GM12872 (cell line): Measurements from ENCODE around the gene GLRA3.
A peak's percentile ranks its signal among the peaks of the same experiment; 100 is the strongest.

Experiments
- TF ChIP-seq, protein P1 (sequence below): IDR thresholded peaks from 3 replicates; pipeline ENCODE4 v1.5.1; 2011; ENCODE audit warnings: low read depth, mild to moderate bottlenecking, low read length, moderate library complexity; ENCODE audit not compliant: insufficient read depth

Gene GLRA3

DNA sequence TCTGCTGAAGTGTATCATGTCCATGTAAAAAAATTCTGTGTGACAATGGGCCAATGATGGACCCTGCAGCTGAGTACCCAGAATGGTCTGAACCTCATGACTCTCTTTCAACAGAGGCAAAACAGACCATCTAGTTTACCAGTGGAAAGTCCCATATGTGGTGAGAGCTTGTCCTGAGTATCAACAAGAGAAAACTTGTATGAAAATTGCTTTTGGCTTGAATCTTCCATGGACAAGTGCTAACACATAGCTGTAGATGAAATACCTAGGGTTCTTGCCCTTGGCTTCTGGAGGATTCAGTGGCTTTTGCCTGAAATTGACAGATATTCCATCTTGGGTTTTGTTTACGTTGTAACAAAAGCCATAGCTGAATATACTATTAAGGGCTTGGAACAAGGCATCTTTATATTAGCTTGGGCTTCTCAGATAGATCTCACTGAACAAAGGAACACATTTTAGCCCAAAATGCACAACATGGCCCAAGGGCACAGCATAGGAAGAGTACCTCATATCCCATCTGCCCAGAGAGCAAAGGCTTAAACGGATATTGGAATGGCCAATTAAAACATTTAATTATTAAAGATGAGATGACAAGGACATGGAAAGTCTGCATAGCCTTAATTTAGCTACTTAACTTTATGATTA is 178.2 kb downstream of the GLRA3 start:
- TF ChIP-seq, protein P1, sequence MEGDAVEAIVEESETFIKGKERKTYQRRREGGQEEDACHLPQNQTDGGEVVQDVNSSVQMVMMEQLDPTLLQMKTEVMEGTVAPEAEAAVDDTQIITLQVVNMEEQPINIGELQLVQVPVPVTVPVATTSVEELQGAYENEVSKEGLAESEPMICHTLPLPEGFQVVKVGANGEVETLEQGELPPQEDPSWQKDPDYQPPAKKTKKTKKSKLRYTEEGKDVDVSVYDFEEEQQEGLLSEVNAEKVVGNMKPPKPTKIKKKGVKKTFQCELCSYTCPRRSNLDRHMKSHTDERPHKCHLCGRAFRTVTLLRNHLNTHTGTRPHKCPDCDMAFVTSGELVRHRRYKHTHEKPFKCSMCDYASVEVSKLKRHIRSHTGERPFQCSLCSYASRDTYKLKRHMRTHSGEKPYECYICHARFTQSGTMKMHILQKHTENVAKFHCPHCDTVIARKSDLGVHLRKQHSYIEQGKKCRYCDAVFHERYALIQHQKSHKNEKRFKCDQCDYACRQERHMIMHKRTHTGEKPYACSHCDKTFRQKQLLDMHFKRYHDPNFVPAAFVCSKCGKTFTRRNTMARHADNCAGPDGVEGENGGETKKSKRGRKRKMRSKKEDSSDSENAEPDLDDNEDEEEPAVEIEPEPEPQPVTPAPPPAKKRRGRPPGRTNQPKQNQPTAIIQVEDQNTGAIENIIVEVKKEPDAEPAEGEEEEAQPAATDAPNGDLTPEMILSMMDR, result no peak

DNA sequence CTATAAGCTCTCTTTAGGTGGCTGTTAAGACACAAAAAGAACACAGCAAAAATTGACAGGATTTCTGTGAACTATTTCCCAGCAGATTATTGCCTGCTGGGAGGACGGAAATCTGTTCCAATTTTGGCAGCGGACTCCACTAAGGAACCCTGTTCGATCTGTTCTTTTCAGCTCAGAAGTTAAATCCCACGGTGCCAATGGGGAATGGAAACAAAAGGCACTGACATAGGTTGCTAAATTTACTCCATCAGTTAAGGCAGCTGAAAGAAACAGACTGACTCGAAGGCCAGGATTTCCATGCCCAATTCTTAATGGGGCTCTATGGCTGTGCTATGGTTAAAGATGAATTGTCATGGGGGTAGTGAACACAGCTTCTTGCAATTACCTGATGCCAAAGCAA is 180.2 kb downstream of the GLRA3 start:
- TF ChIP-seq, protein P1, result no peak

DNA sequence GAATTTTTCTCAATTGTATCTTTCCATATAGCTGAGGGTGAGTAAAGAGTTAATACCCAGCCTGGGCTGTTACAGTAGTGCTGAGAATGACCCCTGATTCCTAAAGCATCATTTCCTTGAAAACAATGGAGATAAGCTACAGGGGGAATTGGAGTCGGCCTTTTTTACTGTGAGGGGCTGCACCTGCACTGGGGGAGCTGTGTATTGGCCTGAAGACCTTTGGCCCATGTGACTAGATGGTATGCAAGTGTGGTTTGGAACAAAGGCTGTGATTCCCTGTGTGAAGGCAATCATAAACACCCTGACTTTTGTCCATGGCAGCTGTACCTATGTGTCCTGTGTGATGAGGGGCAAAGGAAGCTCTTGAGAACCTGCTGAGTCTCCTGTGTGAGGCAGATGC is 182.7 kb downstream of the GLRA3 start:
- TF ChIP-seq, protein P1, result no peak

DNA sequence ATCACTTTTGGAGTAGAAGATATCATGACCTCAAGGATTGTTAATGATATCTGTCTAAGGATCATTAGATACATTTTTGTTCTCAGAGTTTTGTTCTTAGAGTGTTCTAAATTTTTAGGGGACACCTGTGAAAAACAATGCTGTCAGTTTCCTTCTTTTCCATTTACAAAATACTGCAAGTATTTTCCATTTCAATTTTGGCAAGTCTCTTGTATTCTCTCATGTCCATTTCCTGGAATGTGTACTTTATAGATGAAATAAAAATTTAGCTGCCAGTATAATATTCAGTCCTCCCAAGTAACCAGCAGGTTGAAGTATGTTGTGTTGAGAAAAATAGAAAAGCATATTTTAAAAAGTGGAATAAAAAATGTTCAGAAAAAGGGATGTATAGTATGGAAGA is 188.9 kb downstream of the GLRA3 start:
- TF ChIP-seq, protein P1, result no peak

DNA sequence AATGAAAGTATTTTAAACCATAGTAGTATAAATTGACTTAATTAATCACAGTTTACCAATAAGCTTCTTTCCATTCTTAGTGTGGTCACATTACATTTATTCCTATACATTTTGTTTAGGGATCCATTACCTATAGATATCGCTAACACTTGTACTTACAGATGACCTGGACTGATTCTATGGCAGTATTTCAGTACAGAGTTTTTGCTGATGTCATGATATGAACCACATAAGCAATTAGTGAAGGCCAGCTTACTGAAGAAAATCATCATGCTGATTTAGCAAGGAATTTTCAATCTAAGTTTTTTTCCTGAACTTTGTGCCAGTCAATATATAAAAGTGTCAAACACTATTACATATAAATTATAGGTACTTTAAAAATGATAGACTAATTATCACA is 193.3 kb downstream of the GLRA3 start:
- TF ChIP-seq, protein P1, result no peak

DNA sequence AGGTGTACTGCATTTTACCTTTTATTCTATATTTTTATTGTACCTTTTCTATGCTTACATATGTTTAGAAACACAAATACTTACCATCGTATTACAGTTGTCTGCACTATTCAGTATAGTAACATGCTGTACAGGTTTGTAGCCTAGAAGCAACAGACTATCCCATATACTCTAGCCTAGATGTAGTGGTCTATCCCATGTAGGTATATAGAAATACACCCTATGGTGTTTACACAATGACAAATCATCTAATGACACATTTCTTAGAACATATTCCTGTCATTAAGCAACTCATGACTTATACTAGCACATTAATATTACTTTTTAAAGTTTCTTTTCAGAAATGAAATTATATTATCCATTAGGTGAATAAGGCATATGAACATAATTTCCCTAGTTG is 195.6 kb downstream of the GLRA3 start:
- TF ChIP-seq, protein P1, result no peak

DNA sequence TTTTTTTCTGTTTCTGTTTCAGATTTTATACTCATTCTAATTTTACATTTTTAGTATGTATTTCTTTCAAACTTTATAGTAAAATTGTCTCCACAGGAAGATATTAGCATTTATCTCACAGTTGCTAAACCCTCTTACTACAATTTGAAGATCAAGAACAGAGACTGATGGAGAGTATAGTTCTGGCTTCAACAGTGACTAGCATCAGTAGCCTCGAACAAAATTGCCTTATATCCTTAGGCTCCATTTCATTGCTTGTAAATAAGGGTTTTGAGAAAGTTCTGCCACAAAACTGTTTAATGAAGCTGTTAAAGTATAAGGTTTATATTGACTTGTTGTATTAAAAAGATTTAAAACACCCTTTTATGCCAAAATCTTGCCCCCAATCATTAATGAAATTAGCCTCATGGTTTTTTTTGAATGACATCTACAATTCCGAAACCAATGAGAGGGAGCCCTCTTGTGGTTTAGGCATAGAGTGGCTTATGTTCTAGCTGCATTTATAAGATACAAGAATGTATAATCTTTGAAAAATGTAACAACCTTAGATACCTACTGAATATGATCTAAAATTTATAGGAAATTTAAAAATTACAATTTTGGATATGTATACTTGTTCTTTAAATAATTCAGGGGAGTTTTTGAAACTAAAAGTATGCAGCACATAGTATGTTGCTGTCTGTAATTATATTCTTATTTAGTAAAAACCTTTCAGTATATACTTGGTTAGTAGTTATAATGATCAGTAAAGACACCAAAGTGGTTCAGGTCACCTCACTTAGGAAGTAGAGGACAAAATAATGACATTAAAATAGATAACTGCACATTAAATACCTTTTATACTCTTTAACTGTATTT is 196.9 kb downstream of the GLRA3 start:
- TF ChIP-seq, protein P1, result peak; percentile 59
